Skeletal muscle cell (primary cell): ENCODE results near the gene CA10.

ENCODE experiments used
- DNase-seq: peaks from one replicate; pipeline ENCODE4 v3.0.0-alpha.2; 2010; ENCODE audit warnings: low read depth
- H3K4me3 ChIP-seq: 2 replicates; pipeline ENCODE4 v1.5.1; 2011; ENCODE audit warnings: low read depth, mild to moderate bottlenecking, control low read depth, low read length, moderate library complexity

Gene CA10

GRCh38 chr17:51647826-51648225 lies 510.7 kb downstream of the CA10 start:
- H3K4me3 ChIP-seq = no peak overlapping the region
- no peak for DNase-seq

GRCh38 chr17:51647067-51647466 lies 511.4 kb downstream of the CA10 start:
- DNase-seq = no peak

GRCh38 chr17:51646539-51646938 lies 512.0 kb downstream of the CA10 start:
- no peak overlapping the region for H3K4me3 ChIP-seq
- DNase-seq = no peak

More at GRCh38 chr17:51647067-51647466, 511.4 kb downstream of the CA10 start:
- H3K4me3 ChIP-seq = no peak overlapping the region

DNA sequence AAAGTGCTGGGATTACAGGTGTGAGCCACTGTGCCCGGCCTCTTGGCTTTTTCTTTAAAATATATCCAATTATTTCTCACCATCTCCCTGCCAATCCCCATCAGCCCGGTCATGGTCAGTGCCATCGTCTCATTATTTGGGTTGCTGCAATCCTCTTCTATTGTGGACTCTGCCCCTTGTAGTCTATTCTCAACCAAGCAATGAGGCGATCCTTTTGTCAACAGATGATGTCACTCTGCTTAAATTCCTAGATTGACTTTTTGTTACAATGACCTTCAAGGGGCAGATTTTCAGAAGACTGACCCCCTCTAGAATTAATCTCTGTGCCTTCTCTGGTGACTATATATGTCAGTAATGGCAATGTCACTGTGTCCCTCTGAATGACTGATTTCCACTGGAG lies 513.5 kb downstream of the CA10 start:
- H3K4me3 ChIP-seq = no peak overlapping the region
- DNase-seq = no peak

DNA sequence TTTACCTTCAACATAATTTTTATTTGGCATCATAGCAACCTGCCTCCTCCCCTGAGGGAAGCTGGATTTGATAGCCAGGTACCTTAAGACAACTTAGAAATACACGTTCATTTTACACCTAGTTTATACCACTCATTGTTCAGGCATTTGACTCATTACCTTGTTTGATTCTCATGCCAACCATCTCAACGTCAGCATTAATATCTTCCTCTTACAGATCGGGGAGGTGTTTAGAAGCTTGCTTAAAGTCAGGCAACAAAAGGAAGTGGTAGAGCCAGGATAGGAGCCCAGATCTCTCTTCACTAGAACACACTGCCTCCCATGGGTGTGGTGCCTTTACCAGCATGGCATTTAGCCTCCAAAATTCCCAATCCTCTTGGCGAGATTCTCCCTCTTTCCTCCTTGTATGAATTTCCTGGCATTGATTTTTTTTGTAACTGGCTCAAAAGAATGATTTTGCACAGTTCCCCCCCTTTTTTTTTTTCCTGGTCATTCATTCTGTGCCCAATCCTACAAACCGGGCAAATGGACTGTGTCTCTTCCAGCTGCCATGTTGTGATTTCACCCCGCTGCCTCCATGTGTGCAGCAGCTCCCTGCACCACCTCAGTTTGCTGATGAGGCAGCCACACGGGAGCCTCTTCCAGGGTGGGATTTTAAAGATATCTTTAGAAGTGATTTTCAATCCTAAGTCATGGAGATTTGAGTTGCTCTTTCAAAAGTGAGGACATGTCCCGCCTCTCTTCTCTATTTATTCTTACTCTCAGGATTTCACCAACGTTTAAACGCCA lies 514.6 kb downstream of the CA10 start:
- no peak overlapping the region for H3K4me3 ChIP-seq
- no peak for DNase-seq

DNA sequence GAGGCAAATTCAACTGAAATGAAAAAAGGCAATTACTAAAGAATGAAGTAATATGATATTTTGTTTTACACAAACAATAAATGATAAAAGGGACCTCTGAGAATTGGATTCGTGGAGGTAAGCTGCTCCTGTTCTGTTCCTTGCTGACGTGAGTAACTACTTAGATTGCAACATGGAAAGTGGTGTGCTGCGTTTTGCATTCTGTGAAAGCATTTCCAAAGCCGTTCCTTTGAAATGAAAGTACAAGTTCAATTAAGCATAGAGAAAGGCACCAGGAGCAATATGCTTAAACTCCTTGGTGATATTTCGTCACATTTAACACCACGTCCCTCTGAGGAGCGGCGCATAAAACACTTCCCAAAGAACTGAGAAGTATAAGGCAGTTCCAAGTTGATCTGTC lies 516.5 kb downstream of the CA10 start:
- H3K4me3 ChIP-seq = no peak overlapping the region
- no peak for DNase-seq

GRCh38 chr17:51640108-51640622 lies 518.3 kb downstream of the CA10 start:
- DNase-seq = no peak
- H3K4me3 ChIP-seq = no peak overlapping the region

DNA sequence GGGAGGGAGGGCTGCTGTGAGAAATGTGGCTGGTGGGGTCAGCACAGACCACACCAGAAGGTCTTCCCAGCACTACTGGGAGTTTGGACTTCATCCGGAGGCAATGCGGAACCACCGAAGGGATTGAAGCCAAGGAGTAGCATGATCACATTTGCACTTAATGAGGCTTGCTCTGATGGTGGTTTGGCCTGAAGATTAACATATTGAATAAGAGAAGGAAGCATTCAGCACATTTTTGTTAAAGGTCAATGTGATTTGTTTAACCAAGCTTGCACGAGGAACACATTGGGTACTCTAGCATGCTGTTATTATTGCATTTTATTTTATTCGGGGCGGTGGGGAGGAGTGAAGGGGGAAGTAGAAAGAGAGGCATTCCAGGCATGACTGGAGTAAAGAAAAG lies 519.5 kb downstream of the CA10 start:
- H3K4me3 ChIP-seq = no peak overlapping the region
- DNase-seq = no peak

GRCh38 chr17:51636291-51636690 lies 522.2 kb downstream of the CA10 start:
- H3K4me3 ChIP-seq = no peak overlapping the region
- DNase-seq = no peak

GRCh38 chr17:51630101-51630671 lies 528.3 kb downstream of the CA10 start:
- DNase-seq = no peak

GRCh38 chr17:51629232-51629631 lies 529.3 kb downstream of the CA10 start:
- no peak overlapping the region for H3K4me3 ChIP-seq
- DNase-seq = no peak

More at GRCh38 chr17:51630101-51630671, 528.3 kb downstream of the CA10 start:
- H3K4me3 ChIP-seq = no peak overlapping the region

DNA sequence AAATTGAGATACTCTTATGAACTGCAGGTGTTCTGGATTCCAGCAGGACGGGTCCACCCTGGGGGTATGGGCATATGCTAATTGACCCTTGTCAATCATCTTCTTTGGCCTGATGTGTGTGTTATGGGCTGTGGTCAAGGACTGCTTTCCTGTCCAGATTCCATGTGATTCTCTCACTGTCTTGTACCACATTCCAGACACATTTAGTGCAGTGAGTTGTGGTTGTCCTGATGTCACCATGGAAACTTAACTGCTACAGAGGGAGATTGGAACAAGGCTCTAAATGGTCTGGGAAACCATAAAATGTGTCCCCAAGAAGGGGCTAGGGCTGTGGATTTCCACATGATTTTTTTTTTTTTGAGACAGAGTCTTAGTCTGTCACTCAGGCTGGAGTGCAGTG lies 530.7 kb downstream of the CA10 start:
- DNase-seq = no peak
- no peak overlapping the region for H3K4me3 ChIP-seq

GRCh38 chr17:51618476-51618875 lies 540.0 kb downstream of the CA10 start:
- no peak overlapping the region for H3K4me3 ChIP-seq
- DNase-seq = no peak

DNA sequence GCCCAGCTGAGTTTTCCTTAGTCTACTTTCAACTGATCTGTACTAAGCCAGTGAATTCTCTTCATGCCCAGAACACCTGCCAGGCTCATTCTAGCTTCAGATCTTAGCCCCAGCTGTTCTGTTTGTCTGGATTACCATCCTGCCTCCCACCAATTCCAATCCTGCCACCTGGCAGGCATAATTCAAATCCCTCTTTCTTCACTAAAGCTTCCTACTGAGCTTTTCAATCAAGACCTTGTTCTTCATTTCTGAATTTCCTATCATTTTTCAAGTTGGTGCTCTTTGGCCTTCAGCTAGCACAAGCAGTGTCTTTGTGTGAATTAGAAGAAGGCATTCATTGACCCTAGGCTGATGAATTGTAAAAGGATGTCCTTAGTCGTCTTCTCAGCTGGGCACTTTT lies 540.5 kb downstream of the CA10 start:
- H3K4me3 ChIP-seq = no peak overlapping the region
- no peak for DNase-seq

DNA sequence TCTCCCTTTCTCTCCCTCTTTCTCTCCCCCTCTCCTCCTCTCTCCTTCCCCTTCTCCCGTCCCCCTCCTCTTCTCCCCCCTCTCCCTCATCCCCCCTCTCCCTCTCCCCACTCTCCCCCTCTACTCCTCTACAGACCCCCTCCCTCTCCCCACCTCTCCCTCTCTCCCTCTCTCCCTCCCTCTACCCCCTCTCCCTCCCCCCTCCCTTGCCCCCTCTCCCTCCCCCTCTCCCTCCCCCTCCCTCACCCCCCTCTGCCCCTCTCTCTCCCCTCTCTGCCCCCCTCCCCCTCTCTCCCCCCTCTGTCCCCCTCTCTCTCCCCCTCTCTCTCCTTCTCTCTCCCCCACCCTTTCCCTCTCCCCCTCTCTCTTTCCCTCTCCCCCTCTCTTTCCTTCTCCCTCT lies 545.3 kb downstream of the CA10 start:
- no peak overlapping the region for H3K4me3 ChIP-seq
- no peak for DNase-seq

DNA sequence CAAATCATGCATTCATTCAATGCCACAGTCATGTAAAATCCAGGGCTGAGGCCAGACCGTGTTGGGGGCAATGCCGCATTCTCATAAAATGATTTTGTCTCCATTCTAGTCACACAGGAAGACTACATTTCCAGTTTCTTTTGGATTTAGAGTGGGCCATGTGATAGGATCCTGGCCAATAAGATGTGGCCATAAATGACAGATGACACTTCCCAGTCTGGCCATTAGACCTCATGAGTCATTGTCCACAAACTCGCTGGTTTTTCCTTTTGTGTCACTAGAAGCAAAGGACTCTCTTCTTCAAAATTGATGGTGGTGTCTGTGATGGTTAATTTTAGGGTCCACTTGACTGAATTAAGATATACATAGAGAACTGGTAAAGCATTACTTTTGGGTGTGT lies 545.8 kb downstream of the CA10 start:
- no peak overlapping the region for H3K4me3 ChIP-seq
- no peak for DNase-seq

DNA sequence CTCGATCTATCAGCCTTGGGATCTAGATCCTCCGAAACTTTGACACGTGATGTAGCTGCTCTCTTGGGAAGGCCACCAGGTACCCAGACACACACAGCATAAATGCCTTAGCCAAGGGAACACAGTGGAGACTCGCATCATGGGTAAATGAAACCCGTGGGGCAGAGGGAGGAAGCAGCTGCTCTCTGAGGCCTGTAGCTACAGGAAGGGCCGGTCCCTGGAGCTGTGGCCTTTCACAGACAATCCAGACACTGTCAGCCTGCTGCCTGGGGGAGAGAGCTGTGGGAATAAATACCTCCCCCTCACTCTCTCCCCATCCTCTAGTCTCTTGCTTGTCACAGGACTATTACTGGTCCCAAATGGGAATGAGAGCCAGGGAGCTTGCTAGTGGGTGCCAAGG lies 546.9 kb downstream of the CA10 start:
- H3K4me3 ChIP-seq = no peak overlapping the region
- DNase-seq = no peak

GRCh38 chr17:51610834-51611233 lies 547.7 kb downstream of the CA10 start:
- DNase-seq = no peak
- no peak overlapping the region for H3K4me3 ChIP-seq

- DNase-seq = no peak
- no peak overlapping the region for H3K4me3 ChIP-seq
Measured at GRCh38 chr17:51610155-51610554, 548.4 kb downstream of the CA10 start.

DNA sequence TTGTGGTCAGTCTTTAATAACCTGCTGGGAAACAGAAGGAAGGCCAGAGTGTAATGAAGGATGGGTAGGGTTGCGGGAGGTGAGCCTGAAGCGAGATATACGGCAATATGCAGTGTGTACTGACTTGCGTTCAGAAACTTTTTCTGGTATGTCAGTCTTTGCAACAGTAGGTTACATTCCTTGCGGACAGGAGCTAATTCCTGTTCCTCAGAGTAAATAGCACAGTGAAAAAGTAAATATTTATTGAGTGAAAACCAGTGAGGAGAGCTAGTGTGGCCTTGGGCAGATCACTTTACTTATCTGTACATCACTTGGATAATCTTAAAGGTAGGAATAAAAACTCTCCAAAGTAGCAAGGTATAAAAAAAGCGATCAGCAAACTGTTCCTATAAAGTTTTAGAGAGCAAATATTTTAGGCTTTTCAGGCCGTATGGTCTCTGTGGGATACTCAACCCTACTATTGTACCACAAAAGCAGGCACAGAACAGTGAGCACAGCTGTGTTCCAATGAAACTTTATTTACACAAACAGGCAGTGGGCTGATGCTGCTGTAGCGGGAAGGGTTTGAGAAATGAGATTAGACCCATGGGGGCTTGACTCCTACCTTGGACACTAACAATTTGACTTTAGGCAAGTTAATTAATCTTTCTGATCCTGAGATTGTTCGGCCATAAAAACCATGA lies 550.1 kb downstream of the CA10 start:
- no peak overlapping the region for H3K4me3 ChIP-seq
- no peak for DNase-seq

GRCh38 chr17:51607512-51607911 lies 551.0 kb downstream of the CA10 start:
- DNase-seq = no peak

More at GRCh38 chr17:51607512-51607911, 551.0 kb downstream of the CA10 start:
- no peak overlapping the region for H3K4me3 ChIP-seq
